H1 (cell line): ENCODE results near the gene FANCD2OS. TPM values are rescaled to one million over a fixed set of nuclear protein-coding genes. Genes with fewer than 3 reads are reported as not detected.

Source experiments
- polyA plus RNA-seq, 7 experiments: library from polyadenylated mRNA; depleted of rRNA in 3 of 7; stranded (reverse) in 5 of 7; unstranded in 2 of 7; fragments of >200 nt in 5 of 7; fragments of 200-250 nt in 2 of 7; gene quantifications; 1 replicate in 5 of 7; 2 replicates in 1 of 7; 4 replicates in 1 of 7; pipeline versions ENCODE4 v1.2.1 to v1.2.3, GENCODE V29; 2011 to 2013; ENCODE audit warnings: missing spikeins in 2 of 7, mixed read lengths in 2 of 7
- total RNA-seq: library from RNA; stranded (reverse); fragmentation: NEBNext Ultra II Directional; extraction: Animal tissue kit (Norgen Biotek cat#: 25700); gene quantifications from 2 replicates; pipeline ENCODE4 v1.2.1, GENCODE V29; 2021

The FANCD2OS gene
- total and polyA plus RNA-seq, 2 of the 8 experiments (the other 6 are each of a cell fraction or from before 2014, with no cell fraction given): not detected

Other genes with a start within 250 kb of the FANCD2OS start
- gene CIDEC, start 228.0 kb downstream of the FANCD2OS start, total RNA-seq: not detected in 2 replicates
- gene CIDEC, start 228.0 kb downstream of the FANCD2OS start, polyA plus RNA-seq (2011; rRNA removed): not detected in 2 replicates
- gene JAGN1, start 217.6 kb downstream of the FANCD2OS start, total RNA-seq: 26.8 and 26.9 TPM in 2 replicates
- 42.9 and 51.6 TPM in 2 replicates for gene JAGN1, start 217.6 kb downstream of the FANCD2OS start, polyA plus RNA-seq (2011; rRNA removed)
- 4.4 and 4.9 TPM in 2 replicates for gene IL17RE, start 205.4 kb downstream of the FANCD2OS start, total RNA-seq
- gene IL17RE, start 205.4 kb downstream of the FANCD2OS start, polyA plus RNA-seq (2011; rRNA removed): 3.4 and 3.8 TPM in 2 replicates
- 9.1 and 11.8 TPM in 2 replicates for gene IL17RC, start 191.2 kb downstream of the FANCD2OS start, total RNA-seq
- gene IL17RC, start 191.2 kb downstream of the FANCD2OS start, polyA plus RNA-seq (2011; rRNA removed): 13.0 and 15.4 TPM in 2 replicates
- 12.4 and 12.9 TPM in 2 replicates for gene CRELD1, start 174.4 kb downstream of the FANCD2OS start, total RNA-seq
- 15.1 and 19.1 TPM in 2 replicates for gene CRELD1, start 174.4 kb downstream of the FANCD2OS start, polyA plus RNA-seq (2011; rRNA removed)
- gene PRRT3, start 155.8 kb downstream of the FANCD2OS start, total RNA-seq: 8.4 and 9.2 TPM in 2 replicates
- 9.0 and 10.0 TPM in 2 replicates for gene PRRT3, start 155.8 kb downstream of the FANCD2OS start, polyA plus RNA-seq (2011; rRNA removed)
- 37.6 and 40.2 TPM in 2 replicates for gene EMC3, start 121.4 kb downstream of the FANCD2OS start, total RNA-seq
- 34.2 and 59.8 TPM in 2 replicates for gene EMC3, start 121.4 kb downstream of the FANCD2OS start, polyA plus RNA-seq (2011; rRNA removed)
- gene FANCD2, start 81.8 kb downstream of the FANCD2OS start, total RNA-seq: 74.0 and 77.8 TPM in 2 replicates
- gene FANCD2, start 81.8 kb downstream of the FANCD2OS start, polyA plus RNA-seq (2011; rRNA removed): 22.8 and 33.1 TPM in 2 replicates
- 134 and 137 TPM in 2 replicates for gene BRK1, start 7.4 kb upstream of the FANCD2OS start, total RNA-seq
- gene BRK1, start 7.4 kb upstream of the FANCD2OS start, polyA plus RNA-seq (2011; rRNA removed): 103 and 164 TPM in 2 replicates
- 51.5 and 53.7 TPM in 2 replicates for gene VHL, start 33.5 kb upstream of the FANCD2OS start, total RNA-seq
- 14.0 and 14.5 TPM in 2 replicates for gene VHL, start 33.5 kb upstream of the FANCD2OS start, polyA plus RNA-seq (2011; rRNA removed)
- 1.3 and 1.5 TPM in 2 replicates for gene IRAK2, start 56.7 kb upstream of the FANCD2OS start, total RNA-seq
- gene IRAK2, start 56.7 kb upstream of the FANCD2OS start, polyA plus RNA-seq (2011; rRNA removed): 1.5 TPM in 2 replicates
- 34.8 and 35.3 TPM in 2 replicates for gene TATDN2, start 140.2 kb upstream of the FANCD2OS start, total RNA-seq
- gene TATDN2, start 140.2 kb upstream of the FANCD2OS start, polyA plus RNA-seq (2011; rRNA removed): 12.1 and 12.3 TPM in 2 replicates
- 0.35 TPM in 1 of 2 replicates, not detected in the other for gene GHRL, start 184.7 kb upstream of the FANCD2OS start, total RNA-seq
- gene GHRL, start 184.7 kb upstream of the FANCD2OS start, polyA plus RNA-seq (2011; rRNA removed): 0.06 and 0.32 TPM in 2 replicates
- 131 and 136 TPM in 2 replicates for gene SEC13, start 212.9 kb upstream of the FANCD2OS start, total RNA-seq
- gene SEC13, start 212.9 kb upstream of the FANCD2OS start, polyA plus RNA-seq (2011; rRNA removed): 115 and 124 TPM in 2 replicates